T47D (cell line): ENCODE data around the gene LCE1E.

Source experiments
- DNase-seq, 2 experiments: peaks; one replicate each; pipeline versions ENCODE4 v3.0.0 to v3.0.0-alpha.2; 2011 to 2012; ENCODE audit warnings: low read depth in 1 of 2, low spot score in 1 of 2
- JUND ChIP-seq: IDR thresholded peaks from 2 replicates; pipeline ENCODE4 v1.6.1; 2012; ENCODE audit warnings: low read depth
- in situ Hi-C: cut with HindIII; loops from 2 replicates; pipeline ENCODE4 v1.10.0; 2016; ENCODE audit warnings: low sequenced_read_pairs, low pct_unique_long_range_greater_than_20kb

The LCE1E gene

DNA sequence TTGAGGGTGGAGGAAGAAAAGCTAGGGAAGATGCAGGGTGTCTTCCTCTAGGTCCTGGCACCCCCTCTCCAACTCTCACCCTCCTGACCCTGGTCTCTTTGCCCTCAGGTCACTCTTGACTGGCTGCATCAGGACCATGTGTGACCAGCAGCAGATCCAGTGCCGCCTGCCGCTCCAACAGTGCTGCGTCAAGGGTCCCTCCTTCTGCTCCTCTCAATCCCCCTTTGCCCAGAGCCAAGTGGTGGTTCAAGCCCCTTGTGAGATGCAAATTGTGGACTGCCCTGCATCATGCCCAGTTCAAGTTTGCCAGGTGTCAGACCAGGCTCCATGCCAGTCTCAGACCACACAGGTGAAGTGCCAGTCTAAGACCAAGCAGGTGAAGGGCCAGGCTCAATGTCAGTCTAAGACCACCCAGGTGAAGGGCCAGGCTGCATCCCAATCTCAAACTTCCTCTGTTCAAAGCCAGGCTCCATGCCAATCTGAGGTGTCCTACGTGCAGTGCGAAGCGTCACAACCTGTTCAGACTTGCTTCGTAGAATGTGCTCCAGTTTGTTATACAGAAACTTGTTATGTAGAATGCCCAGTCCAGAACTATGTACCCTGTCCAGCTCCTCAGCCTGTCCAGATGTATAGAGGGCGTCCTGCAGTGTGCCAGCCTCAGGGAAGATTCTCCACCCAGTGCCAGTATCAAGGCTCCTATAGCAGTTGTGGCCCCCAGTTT lies 26.4 kb upstream of the LCE1E start:
- in situ Hi-C loops = no loop called here
- no peak for DNase-seq
- no peak for TF ChIP-seq JUND

DNA sequence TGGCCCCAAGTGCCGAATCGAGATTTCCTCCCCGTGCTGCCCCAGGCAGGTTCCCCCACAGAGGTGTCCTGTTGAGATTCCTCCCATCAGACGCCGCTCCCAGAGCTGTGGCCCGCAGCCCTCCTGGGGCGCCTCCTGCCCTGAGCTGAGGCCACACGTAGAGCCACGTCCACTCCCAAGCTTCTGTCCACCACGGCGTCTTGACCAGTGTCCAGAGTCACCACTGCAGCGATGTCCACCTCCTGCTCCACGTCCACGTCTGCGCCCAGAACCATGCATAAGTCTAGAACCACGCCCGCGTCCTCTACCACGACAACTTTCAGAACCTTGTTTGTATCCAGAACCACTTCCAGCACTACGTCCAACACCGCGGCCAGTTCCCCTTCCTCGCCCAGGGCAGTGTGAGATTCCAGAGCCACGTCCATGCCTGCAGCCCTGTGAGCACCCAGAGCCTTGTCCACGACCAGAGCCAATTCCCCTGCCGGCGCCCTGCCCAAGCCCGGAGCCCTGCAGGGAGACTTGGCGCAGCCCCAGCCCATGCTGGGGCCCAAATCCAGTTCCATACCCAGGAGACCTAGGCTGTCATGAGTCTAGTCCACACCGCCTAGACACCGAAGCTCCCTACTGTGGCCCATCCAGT lies 25.4 kb upstream of the LCE1E start:
- no peak for DNase-seq
- in situ Hi-C loops = no loop called here
- no peak for TF ChIP-seq JUND

DNA sequence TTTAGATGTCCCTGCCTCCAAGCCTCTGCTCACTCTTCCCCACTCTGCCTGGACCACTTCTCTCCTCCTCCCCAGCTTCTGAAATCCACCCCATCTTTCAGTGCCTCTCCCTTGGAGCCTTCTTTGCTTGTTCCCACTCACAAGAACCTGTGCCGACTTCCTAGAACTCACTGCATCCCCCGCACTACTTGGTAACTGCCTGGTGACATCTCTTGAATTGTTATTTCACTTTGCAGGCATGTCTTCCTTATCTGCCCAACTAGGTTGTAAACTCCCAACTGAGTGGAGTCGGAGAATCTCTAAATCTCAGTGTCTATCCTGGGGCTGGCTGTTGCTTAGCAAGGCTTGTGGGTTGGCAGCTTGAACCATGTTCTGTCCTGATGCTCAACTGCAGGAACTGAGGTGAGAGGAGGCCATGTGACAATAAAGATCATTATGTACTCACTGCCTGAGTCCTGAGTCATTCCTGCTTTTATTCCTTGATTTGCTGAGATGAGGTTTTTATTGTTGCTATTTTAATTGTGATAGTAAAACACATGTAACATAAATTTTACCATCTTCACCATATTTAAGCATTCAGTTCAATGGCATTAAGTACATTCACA lies 24.3 kb upstream of the LCE1E start:
- DNase-seq = peak in 1 of 2 experiments; percentile 38
- in situ Hi-C loops = no loop called here
- no peak for TF ChIP-seq JUND

GRCh38 chr1:152768847-152769533 lies 17.1 kb upstream of the LCE1E start:
- DNase-seq = no peak
- no peak for TF ChIP-seq JUND
- in situ Hi-C loops = no loop called here

DNA sequence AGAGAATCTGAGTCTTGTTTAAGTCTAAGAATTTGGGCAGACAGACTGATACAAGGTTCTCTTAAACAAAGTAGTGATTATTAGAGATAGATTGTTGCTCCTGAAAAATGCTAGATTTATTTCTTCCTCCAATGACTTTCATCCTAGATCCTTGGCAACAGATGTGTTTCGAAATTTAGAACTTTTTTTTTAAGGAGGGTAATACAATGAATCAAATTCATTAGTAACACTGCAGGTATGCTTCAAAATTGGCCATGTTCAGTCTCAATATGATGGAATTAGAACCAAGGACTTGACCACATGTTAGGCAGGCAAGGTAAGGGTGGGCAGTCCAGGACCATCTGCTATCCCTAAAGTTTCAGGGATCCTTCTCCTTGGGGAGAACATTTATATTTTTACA lies 15.6 kb upstream of the LCE1E start:
- TF ChIP-seq JUND = no peak

GRCh38 chr1:152774875-152775274 lies 11.2 kb upstream of the LCE1E start, which contains the start of gene LCE1F:
TSS of gene LCE1F (plus strand) at chr1:152775140. CDS start at chr1:152776372, 1,232 bp downstream.
- in situ Hi-C loops = no loop called here
- no peak for TF ChIP-seq JUND
- peak in 1 of 2 experiments; percentile 42 for DNase-seq

More for the DNA sequence above, 15.6 kb upstream of the LCE1E start:
- no peak for DNase-seq
- in situ Hi-C loops = no loop called here

DNA sequence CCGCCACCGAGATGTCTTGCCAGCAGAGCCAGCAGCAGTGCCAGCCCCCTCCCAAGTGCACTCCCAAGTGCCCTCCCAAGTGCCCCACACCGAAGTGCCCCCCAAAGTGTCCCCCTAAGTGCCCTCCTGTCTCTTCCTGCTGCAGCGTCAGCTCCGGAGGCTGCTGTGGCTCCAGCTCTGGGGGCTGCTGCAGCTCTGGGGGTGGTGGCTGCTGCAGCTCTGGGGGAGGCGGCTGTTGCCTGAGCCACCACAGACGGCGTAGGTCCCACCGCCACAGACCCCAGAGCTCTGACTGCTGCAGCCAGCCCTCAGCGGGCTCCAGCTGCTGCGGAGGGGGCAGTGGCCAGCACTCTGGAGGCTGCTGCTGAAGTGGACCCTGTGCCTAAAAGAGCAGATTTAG lies 9.7 kb upstream of the LCE1E start:
- DNase-seq = no peak
- TF ChIP-seq JUND = no peak
- in situ Hi-C loops = no loop called here

DNA sequence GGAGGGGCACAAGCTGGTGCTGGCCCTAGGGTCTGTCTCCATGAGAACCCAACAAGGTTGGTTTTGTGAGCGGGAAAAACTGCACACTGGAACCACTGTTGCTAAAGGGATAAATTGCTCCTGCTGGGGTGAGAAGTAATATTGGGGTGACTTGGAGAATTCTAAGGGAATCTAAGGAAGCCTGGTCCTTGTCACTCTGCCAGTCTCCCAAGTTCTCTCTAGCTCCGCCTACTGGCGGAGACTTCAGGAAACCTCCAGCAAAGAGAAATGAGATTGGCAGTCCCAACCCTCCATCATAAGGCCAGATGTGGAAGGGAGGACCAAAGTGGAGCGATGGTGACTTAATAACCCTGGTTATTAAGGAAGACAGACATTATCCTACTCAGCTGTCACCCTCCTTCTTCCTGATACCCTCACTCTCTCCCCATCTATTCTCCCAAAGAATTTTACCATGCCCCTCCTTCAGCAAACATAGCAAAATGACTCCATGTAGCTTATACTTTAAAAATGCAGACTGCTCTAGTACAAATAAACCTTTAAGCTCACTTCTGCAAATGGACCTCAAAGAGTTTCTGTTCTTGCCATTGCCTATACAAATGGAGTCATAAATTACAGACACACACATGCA lies 8.4 kb upstream of the LCE1E start:
- in situ Hi-C loops = no loop called here
- peak in 1 of 2 experiments; percentile 81 for DNase-seq
- TF ChIP-seq JUND = no peak

DNA sequence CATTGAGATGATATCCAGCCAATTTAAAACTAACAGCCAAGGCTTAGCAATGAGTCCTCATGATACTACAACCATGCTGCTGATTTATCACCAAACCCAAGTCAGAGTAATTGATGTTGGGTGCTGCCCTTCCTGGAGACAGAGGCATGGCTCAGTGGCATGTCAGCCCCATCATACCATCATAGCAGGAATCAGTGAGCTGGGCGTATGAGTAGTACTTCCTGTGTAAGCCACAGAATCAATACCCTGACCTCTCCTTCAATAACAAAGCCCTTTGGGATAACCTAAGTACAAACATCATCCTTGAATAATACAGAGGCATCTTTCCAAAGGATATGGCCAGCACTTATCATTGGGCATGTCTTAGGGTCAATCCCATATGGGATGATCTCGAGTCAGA lies 3.0 kb upstream of the LCE1E start:
- no peak for DNase-seq
- TF ChIP-seq JUND = no peak
- in situ Hi-C loops = no loop called here

DNA sequence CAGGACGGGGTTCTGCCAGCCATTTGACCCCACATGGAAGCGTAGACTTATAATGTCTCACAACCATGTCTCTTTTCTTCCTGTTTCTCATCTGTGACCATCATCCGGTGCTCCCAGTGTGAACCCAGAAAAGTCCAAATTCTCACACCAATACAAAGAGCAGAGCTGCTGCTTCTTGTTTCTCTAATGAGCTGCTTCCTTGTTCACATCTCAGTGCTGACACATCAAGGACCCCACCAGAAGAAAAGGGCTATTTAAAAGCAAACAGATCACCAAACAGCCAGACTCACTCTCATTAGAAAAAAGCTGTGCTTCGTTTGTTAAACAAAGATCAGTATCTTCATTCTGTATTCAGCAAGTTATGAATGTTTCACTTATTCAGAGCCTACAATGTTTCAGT lies 9.6 kb downstream of the LCE1E start:
- DNase-seq = no peak
- in situ Hi-C loops = no loop called here
- TF ChIP-seq JUND = no peak

DNA sequence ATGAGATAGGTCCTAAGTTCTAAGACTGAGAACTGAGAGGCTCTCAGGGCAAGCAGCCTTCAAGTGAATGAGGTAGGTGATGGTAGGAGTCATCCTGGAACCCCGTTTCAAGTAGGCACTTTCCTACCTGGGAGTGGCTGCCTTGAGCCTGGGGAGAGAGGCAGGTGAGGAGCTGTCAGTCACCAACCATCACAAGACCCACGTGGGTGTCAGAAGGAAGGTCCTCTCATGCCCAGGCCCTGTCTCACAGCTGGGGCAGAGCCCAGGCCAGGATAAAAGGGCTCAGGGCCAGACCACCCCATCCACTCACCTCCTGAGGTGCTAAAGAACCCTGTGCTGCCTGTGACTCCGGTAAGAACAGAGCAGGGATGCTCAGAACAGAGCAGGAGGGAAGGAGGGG lies 10.4 kb downstream of the LCE1E start, which contains the start of gene LCE1D:
Gene LCE1D (plus strand): TSS at position 301 of the 400 bp plus-strand sequence. CDS start 1,074 bp downstream, outside the sequence.
- no peak for TF ChIP-seq JUND
- in situ Hi-C loops = no loop called here
- DNase-seq = no peak

GRCh38 chr1:152801333-152801732 lies 15.3 kb downstream of the LCE1E start:
- DNase-seq = no peak
- no peak for TF ChIP-seq JUND
- in situ Hi-C loops = no loop called here

GRCh38 chr1:152806576-152806975 lies 20.5 kb downstream of the LCE1E start, which contains the start of gene LCE1C:
TSS of gene LCE1C (minus strand) at chr1:152806651. CDS start at chr1:152805478, 1,173 bp downstream.
- DNase-seq = no peak
- no peak for TF ChIP-seq JUND
- in situ Hi-C loops = no loop called here
